Uterus (tissue), 4 donors: ENCODE measurements around the gene PRRT1B. TPM values are rescaled to one million over a fixed set of nuclear protein-coding genes. Genes with fewer than 3 reads are reported as not detected.

ENCODE experiments used
- DNase-seq, 2 donors: peaks; one replicate each; pipeline ENCODE4 v3.0.0-alpha.2; 2019 to 2020
- H3K27ac ChIP-seq, 2 donors: fragments of 200-600 bp; sonication (generic); 1 replicate in 1 of 2; 2 replicates in 1 of 2; pipeline ENCODE4 v1.5.1; 2016 to 2018
- H3K27me3 ChIP-seq, 2 donors: fragments of 200-600 bp; sonication (generic); one replicate each; pipeline ENCODE4 v1.5.1; 2018 to 2019; ENCODE audit warnings: control low read depth in 1 of 2
- H3K36me3 ChIP-seq, 2 donors: fragments of 200-600 bp; sonication (generic); one replicate each; pipeline ENCODE4 v1.5.1; 2019; ENCODE audit warnings: control low read depth in 1 of 2
- H3K4me1 ChIP-seq, 2 donors: fragments of 200-600 bp; sonication (generic); one replicate each; pipeline ENCODE4 v1.5.1; 2018 to 2019; ENCODE audit warnings: control low read depth in 1 of 2
- H3K4me3 ChIP-seq, 2 donors: fragments of 200-600 bp; sonication (generic); 1 replicate in 1 of 2; 2 replicates in 1 of 2; pipeline ENCODE4 v1.5.1; 2018 to 2019; ENCODE audit warnings: mild to moderate bottlenecking in 1 of 2
- H3K9me3 ChIP-seq, 2 donors: fragments of 200-600 bp; sonication (generic); one replicate each; pipeline ENCODE4 v1.5.1; 2019; ENCODE audit warnings: control low read depth in 1 of 2
- POLR2A ChIP-seq, 2 donors: fragments of 450-650 bp; IDR thresholded peaks; one replicate each; pipeline ENCODE4 v1.6.1; 2016; ENCODE audit warnings: antibody characterized with exemption in 2 of 2, mild to moderate bottlenecking in 1 of 2, moderate library complexity in 1 of 2
- intact Hi-C: fragments of 100-400 bp; cut with DNase I; formaldehyde crosslinking; loops from one replicate; pipeline ENCODE4 v1.15.1; 2023; ENCODE audit warnings: low total_unique reads
- total RNA-seq, 4 donors: library from RNA; depleted of rRNA in 3 of 4; stranded (reverse); fragments of >200 nt in 3 of 4; gene quantifications; one replicate each; pipeline versions ENCODE4 v1.1.0 to v1.2.4, GENCODE V29; 2014 to 2023
- TF ChIP-seq, protein P1 (sequence below), 4 experiments: fragments of 200-600 bp in 2 of 4; fragments of 450-650 bp in 2 of 4; sonication (generic) in 2 of 4; IDR thresholded peaks; one replicate each; pipeline ENCODE4 v1.5.1; 2016 to 2019; ENCODE audit warnings: antibody characterized with exemption in 4 of 4, mild to moderate bottlenecking in 2 of 4, moderate library complexity in 1 of 4
- donor health status: DM: yes; HTN: yes; CAD: no.

The PRRT1B gene
- total RNA-seq, 4 donors from 2014 or later, result not detected

DNA sequence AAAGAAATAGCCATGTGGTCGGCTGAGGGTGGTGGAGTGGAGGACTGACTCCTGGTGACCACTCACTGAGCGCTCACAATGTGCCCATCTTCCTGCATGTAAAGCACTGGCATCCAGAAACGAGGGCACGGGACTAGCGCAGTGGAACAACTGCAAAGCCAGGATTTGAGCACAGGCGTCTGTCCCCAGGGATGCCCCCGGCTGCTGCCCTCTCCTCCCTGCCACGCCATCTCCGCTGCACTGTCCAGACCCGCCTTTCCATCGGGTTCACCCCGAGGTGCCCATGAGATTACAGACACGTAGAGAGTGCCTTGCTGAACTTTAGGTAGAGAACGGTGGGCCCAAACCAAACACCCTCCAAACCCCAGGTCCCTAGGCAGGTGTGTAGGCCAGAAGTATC, 44.7 kb downstream of the PRRT1B start:
- H3K36me3 ChIP-seq, result no peaks in the 10 kb centered on the region
- DNase-seq, result peak in 1 of 2 donors; percentile 9
- H3K9me3 ChIP-seq, result no peaks in the 10 kb centered on the region
- intact Hi-C loops, result loop anchor here (2.0 kb wide), 1 partner anchor 151 kb away; the partner anchor contains the start of gene RAPGEF1
- H3K27me3 ChIP-seq, result no peaks in the 10 kb centered on the region
- H3K4me1 ChIP-seq, result no peaks in the 10 kb centered on the region
- H3K4me3 ChIP-seq, result no peak overlapping the region
- H3K27ac ChIP-seq, result no peak overlapping the region
- no peak for TF ChIP-seq POLR2A (IDR thresholded peaks at IDR 0.05)
- TF ChIP-seq, protein P1, sequence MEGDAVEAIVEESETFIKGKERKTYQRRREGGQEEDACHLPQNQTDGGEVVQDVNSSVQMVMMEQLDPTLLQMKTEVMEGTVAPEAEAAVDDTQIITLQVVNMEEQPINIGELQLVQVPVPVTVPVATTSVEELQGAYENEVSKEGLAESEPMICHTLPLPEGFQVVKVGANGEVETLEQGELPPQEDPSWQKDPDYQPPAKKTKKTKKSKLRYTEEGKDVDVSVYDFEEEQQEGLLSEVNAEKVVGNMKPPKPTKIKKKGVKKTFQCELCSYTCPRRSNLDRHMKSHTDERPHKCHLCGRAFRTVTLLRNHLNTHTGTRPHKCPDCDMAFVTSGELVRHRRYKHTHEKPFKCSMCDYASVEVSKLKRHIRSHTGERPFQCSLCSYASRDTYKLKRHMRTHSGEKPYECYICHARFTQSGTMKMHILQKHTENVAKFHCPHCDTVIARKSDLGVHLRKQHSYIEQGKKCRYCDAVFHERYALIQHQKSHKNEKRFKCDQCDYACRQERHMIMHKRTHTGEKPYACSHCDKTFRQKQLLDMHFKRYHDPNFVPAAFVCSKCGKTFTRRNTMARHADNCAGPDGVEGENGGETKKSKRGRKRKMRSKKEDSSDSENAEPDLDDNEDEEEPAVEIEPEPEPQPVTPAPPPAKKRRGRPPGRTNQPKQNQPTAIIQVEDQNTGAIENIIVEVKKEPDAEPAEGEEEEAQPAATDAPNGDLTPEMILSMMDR (IDR thresholded peaks at IDR 0.05), result no peak

DNA sequence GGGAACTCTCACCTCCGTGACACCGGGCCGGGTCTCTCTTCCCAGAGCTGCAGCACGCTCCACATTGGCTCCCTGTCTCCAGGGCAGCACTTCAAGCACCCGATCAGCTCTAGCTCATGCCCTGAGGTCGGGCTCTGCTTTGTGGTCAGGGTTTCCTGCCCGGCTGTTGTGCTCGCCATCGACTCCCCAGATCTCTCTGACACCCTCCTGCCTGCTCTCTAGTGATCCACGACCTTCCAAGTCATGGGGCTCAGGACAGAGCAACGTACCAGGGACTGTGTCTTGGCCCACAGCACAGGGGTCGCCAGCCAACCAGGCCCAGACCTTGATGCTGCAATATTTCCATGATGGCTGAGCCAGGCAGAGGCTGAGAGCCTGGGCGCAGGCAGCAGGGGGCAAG, 45.1 kb downstream of the PRRT1B start:
- Histone ChIP-seq H3K4me3 (no peak overlapping the region), H3K27ac (no peak overlapping the region)
- TF ChIP-seq POLR2A (IDR thresholded peaks at IDR 0.05), result no peak
- TF ChIP-seq, protein P1 (IDR thresholded peaks at IDR 0.05), result no peak

DNA sequence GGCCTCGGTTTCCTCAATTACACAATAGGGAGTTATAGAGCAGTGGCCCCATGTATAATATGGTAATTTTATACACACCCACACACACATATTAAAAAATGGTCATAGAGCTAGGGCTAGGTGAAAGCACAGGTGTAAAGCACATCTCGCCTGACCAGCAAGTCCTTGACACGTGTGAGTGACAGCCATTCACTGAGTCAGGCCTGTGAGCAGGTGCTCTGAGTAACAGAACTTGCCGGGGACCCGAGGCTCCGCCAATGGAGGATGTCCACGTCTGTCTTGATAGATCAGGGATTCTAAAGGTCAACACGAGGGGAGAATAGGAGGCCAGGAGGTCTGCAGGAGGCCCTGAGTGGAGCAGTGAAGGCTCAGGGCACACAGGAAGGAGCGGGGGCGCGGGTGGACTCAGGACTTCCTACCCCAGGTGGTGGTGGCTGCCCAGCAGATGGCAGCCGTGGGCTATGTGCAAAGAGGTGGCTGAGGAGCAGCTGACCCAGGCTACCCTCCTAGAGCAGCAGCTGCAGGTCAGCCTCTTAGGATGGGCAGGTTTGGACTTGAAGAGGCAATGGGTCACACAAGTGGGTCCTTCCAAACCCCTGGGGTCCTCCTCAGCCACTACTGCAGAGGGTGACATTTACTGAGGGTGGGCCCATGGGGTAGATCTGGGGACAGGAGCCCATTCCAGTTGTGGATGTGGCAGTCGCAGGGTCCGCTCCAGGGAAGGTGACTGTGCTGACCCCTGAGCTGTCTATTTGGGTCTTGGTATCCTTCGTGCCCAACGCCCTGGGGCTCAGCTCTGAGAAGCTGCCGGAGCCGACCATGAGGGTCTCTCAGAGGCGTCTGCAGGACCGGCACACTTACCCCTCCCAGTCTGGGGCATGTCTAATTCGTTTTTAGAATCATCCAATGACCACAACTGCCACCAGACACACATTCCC, 45.9 kb downstream of the PRRT1B start:
- intact Hi-C loops, result loop anchor here (2.0 kb wide), 1 partner anchor 150 kb away; the partner anchor contains the start of gene RAPGEF1
- Histone ChIP-seq H3K9me3 (no peaks in the 10 kb centered on the region), H3K36me3 (no peaks in the 10 kb centered on the region)

More for the DNA sequence above, 45.1 kb downstream of the PRRT1B start:
- Histone ChIP-seq H3K9me3 (no peaks in the 10 kb centered on the region), H3K4me1 (no peaks in the 10 kb centered on the region), H3K36me3 (no peaks in the 10 kb centered on the region), H3K27me3 (no peaks in the 10 kb centered on the region)
- peak in 1 of 2 donors; percentile 9 for DNase-seq
- intact Hi-C loops, result loop anchor here (2.0 kb wide), 1 partner anchor 150 kb away; the partner anchor contains the start of gene RAPGEF1

DNA sequence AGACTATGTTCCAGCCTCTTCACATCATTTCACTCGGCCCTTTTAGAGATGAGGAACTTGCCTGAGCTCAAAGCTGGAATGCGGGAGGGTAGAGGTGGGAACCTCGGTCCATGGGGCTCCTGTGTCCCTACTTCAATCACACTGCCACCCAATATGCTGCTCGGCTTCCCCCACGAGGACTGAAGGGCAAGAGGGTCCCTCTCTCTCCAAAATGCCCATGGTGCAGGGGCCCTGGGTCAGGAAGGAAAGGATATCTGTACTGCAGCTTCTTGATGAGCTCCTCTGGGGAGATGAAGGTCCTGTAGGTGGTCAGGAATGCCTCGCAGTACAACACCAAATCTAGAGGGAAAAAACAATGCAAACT, 46.5 kb downstream of the PRRT1B start:
- no peaks in the 10 kb centered on the region for H3K9me3 ChIP-seq
- no peaks in the 10 kb centered on the region for H3K4me1 ChIP-seq
- no peak for DNase-seq
- H3K27ac ChIP-seq, result no peak overlapping the region
- no peak overlapping the region for H3K4me3 ChIP-seq
- intact Hi-C loops, result loop anchor here (2.0 kb wide), 1 partner anchor 149 kb away; the partner anchor contains the start of gene RAPGEF1
- H3K27me3 ChIP-seq, result no peaks in the 10 kb centered on the region
- TF ChIP-seq, protein P1 (IDR thresholded peaks at IDR 0.05), result no peak
- TF ChIP-seq POLR2A (IDR thresholded peaks at IDR 0.05), result no peak
- no peaks in the 10 kb centered on the region for H3K36me3 ChIP-seq

More for the DNA sequence above, 45.9 kb downstream of the PRRT1B start:
- DNase-seq, result peak; percentile 76 to 80
- no peak overlapping the region for H3K27ac ChIP-seq
- TF ChIP-seq, protein P1 (IDR thresholded peaks at IDR 0.05), result peak; percentile 77 to 95 (median 86)
- no peak for TF ChIP-seq POLR2A (IDR thresholded peaks at IDR 0.05)
- H3K4me3 ChIP-seq, result no peak overlapping the region
- H3K27me3 ChIP-seq, result no peaks in the 10 kb centered on the region
- no peaks in the 10 kb centered on the region for H3K4me1 ChIP-seq
